Measurements from ENCODE around the gene ZFYVE21. TPM values are rescaled to one million over a fixed set of nuclear protein-coding genes. Genes with fewer than 3 reads are reported as not detected.
A peak's percentile ranks its signal among the peaks of the same experiment; 100 is the strongest.

The ZFYVE21 gene
- total RNA-seq, 3 donors from 2014 or later = 49.9 to 67.1 (median 60.9) TPM

- intact Hi-C loops (cut with DNase I, micrococcal nuclease) = no loop called here
Measured at GRCh38 chr14:103728141-103728540, 12.5 kb downstream of the ZFYVE21 start.

GRCh38 chr14:103728721-103729120 lies 13.1 kb downstream of the ZFYVE21 start:
- H3K36me3 ChIP-seq (ENCODE audit: low read depth) = peaks cover 3% of the 10 kb centered on the region
- intact Hi-C loops (cut with DNase I, micrococcal nuclease) = no loop called here

More at GRCh38 chr14:103728141-103728540, 12.5 kb downstream of the ZFYVE21 start:
- Histone ChIP-seq H3K36me3 (ENCODE audit: low read depth) (peaks cover 3% of the 10 kb centered on the region), H3K9me3 (no peaks in the 10 kb centered on the region), H3K4me1 (ENCODE audit: low read depth) (peaks cover 11% of the 10 kb centered on the region), H3K4me3 (no peak overlapping the region)
- TF ChIP-seq CTCF (IDR thresholded peaks at IDR 0.05) = no peak
- ATAC-seq = no peak
- peak in 2 of 3 donors; percentile 26 to 44 for DNase-seq

DNA sequence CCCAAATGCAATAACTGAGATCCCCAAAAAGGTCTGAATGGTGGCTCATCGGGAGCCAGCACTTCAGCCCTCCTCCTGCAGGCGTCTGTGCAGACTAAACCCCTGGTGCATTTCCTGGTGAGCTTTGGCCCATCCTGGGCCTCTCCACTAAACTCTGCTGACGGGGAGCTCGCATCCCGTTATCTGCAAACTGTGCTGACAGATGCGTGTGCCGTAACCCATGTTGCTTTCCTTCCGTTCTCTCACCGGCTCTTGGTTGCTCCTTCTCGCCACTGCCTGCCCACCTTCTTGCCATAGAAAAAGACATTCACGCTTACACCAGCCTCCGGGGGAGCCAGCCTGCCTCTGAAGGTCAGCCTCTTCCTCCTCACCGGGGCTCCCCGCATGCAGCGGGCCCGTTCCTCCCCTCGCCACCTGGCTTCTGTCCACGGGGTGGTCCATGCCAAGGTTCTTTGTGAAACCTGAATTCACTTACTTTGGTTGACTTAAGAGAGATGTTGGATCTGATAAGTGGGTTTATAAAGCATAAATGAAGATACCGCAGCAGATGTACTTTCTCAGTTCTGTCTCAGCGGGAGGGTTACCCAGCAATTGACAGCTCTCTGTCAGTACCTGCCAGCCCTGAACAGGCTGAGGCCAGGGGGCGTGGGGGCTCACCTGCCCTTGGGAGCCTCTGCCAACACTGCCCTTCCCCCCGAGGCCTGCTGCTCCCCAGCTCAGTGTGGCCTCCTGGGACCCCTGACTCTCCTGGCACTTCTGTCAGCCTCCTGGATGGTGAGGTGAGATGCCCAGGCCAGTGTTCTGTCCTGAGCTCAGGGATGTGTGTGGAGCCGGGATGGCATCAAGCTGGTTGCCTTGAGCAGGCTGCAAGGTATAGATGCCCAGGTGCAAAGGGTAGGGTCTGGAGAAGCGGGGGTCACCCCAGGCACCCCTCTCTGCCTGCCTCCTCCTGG lies 14.2 kb downstream of the ZFYVE21 start:
- intact Hi-C loops (cut with DNase I, micrococcal nuclease) = no loop called here
- Histone ChIP-seq H3K9me3 (no peaks in the 10 kb centered on the region), H3K4me3 (no peak overlapping the region), H3K4me1 (ENCODE audit: low read depth) (peaks cover 3% of the 10 kb centered on the region), H3K36me3 (ENCODE audit: low read depth) (peaks cover 3% of the 10 kb centered on the region)
- TF ChIP-seq CTCF (IDR thresholded peaks at IDR 0.05) = no peak
- no peak for ATAC-seq
- peak in 2 of 3 donors; percentile 25 to 40 for DNase-seq

More at GRCh38 chr14:103728721-103729120, 13.1 kb downstream of the ZFYVE21 start:
- no peak for TF ChIP-seq CTCF (IDR thresholded peaks at IDR 0.05)
- peak in 2 of 3 donors; percentile 4 to 10 for DNase-seq
- ATAC-seq = no peak
- Histone ChIP-seq H3K4me1 (ENCODE audit: low read depth) (peaks cover 5% of the 10 kb centered on the region), H3K4me3 (no peak overlapping the region), H3K9me3 (no peaks in the 10 kb centered on the region)

GRCh38 chr14:103730490-103731035 lies 15.0 kb downstream of the ZFYVE21 start:
- peaks cover 3% of the 10 kb centered on the region for H3K4me1 ChIP-seq (ENCODE audit: low read depth)
- intact Hi-C loops (cut with DNase I, micrococcal nuclease) = no loop called here
- H3K4me3 ChIP-seq = no peak overlapping the region
- no peak for ATAC-seq
- H3K9me3 ChIP-seq = no peaks in the 10 kb centered on the region
- no peak for TF ChIP-seq CTCF (IDR thresholded peaks at IDR 0.05)
- DNase-seq = no peak
- H3K36me3 ChIP-seq (ENCODE audit: low read depth) = peaks cover 3% of the 10 kb centered on the region

GRCh38 chr14:103731481-103731880 lies 15.9 kb downstream of the ZFYVE21 start:
- no peak for TF ChIP-seq CTCF (IDR thresholded peaks at IDR 0.05)
- Histone ChIP-seq H3K4me1 (ENCODE audit: low read depth) (peaks cover 3% of the 10 kb centered on the region), H3K9me3 (no peaks in the 10 kb centered on the region), H3K4me3 (no peak overlapping the region), H3K36me3 (ENCODE audit: low read depth) (peaks cover 3% of the 10 kb centered on the region)
- DNase-seq = no peak
- intact Hi-C loops (cut with DNase I, micrococcal nuclease) = no loop called here
- no peak for ATAC-seq
